Measurements from ENCODE around the gene UMAD1. TPM values are rescaled to one million over a fixed set of nuclear protein-coding genes. Genes with fewer than 3 reads are reported as not detected.

The UMAD1 gene
- total RNA-seq, 1 donor from 2014 or later = 9.3 TPM

DNA sequence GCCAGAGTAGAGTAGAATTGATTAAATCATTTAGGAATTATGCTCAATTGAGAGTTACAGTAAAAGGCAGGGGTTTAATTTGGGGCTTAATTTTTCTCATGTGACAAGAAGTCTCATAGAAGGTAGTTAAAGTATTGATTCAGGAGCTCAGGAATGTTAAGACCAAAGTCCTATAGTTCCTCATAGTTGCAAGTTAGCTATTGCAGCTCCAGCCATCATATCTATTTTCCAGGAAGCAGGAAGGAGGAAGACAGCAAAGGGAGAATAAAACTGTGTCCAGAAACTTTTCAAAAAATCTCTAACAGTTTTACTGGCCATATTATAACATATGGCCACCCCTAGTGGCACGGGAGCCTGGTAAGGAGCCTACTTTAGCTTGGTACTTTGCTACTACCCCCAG is 174.8 kb downstream of the UMAD1 start:
- peaks cover 6% of the 10 kb centered on the region for H3K36me3 Mint-ChIP-seq (ENCODE audit: low read depth, unreplicated experiment)
- no peaks in the 10 kb centered on the region for H3K9me3 Mint-ChIP-seq (ENCODE audit: unreplicated experiment)
- no peaks in the 10 kb centered on the region for H3K27me3 Mint-ChIP-seq (ENCODE audit: low read depth, unreplicated experiment)
- DNase-seq (ENCODE audit: low read depth) = no peak
- H3K4me2 ChIP-seq (ENCODE audit: low read length) = no peak overlapping the region
- no peak overlapping the region for H3K4me3 ChIP-seq (ENCODE audit: insufficient read depth, low read depth, low read length)
- no peak overlapping the region for H3K9ac ChIP-seq (ENCODE audit: low read length)
- no peak overlapping the region for H3K4me3 Mint-ChIP-seq (ENCODE audit: unreplicated experiment)
- H3K36me3 ChIP-seq (ENCODE audit: insufficient read depth, low read length) = no peaks in the 10 kb centered on the region
- H3K9me3 ChIP-seq (ENCODE audit: insufficient read depth, low read depth, low read length) = no peaks in the 10 kb centered on the region
- no peak overlapping the region for H2AFZ ChIP-seq (ENCODE audit: low read depth, low read length)
- FAIRE-seq = no peak
- H3K27me3 ChIP-seq (ENCODE audit: insufficient read depth, low read length) = no peaks in the 10 kb centered on the region
- H3K4me1 Mint-ChIP-seq (ENCODE audit: low read depth, unreplicated experiment) = no peaks in the 10 kb centered on the region
- no peaks in the 10 kb centered on the region for H3K4me1 ChIP-seq (ENCODE audit: insufficient read depth, low read length)
- H3K27ac Mint-ChIP-seq (ENCODE audit: unreplicated experiment) = no peak overlapping the region
- H3K27ac ChIP-seq (ENCODE audit: low read depth, low read length) = no peak overlapping the region
- H4K20me1 ChIP-seq (ENCODE audit: insufficient read depth, low read length) = no peaks in the 10 kb centered on the region
- no peaks in the 10 kb centered on the region for H3K79me2 ChIP-seq (ENCODE audit: insufficient read depth, low read length)
- TF ChIP-seq, protein P1, sequence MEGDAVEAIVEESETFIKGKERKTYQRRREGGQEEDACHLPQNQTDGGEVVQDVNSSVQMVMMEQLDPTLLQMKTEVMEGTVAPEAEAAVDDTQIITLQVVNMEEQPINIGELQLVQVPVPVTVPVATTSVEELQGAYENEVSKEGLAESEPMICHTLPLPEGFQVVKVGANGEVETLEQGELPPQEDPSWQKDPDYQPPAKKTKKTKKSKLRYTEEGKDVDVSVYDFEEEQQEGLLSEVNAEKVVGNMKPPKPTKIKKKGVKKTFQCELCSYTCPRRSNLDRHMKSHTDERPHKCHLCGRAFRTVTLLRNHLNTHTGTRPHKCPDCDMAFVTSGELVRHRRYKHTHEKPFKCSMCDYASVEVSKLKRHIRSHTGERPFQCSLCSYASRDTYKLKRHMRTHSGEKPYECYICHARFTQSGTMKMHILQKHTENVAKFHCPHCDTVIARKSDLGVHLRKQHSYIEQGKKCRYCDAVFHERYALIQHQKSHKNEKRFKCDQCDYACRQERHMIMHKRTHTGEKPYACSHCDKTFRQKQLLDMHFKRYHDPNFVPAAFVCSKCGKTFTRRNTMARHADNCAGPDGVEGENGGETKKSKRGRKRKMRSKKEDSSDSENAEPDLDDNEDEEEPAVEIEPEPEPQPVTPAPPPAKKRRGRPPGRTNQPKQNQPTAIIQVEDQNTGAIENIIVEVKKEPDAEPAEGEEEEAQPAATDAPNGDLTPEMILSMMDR (IDR thresholded peaks at IDR 0.05; ENCODE audit: insufficient read depth, low read depth, low read length) = no peak
- no peak for TF ChIP-seq EZH2 (IDR thresholded peaks at IDR 0.05; ENCODE audit: insufficient read depth, low read length)

DNA sequence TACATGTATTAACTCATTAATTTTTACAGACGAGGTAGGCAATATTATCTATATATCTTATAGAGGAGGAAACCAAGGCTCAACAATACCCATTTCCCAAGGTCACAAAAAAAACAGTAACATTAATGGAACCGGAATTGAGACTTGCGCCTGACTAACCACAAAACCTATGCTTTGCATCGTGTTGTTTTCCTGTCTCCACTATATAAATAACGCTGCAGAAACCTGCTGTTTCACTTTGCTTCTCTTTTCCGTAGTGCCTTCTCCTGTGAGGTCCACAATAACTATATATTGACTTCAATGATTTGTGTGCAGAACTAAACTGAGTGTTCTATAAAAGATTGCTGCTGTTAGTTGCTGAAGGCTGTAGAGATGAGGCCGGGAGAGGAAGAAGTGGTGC is 175.5 kb downstream of the UMAD1 start:
- Mint-ChIP-seq H3K27me3 (ENCODE audit: low read depth, unreplicated experiment) (no peaks in the 10 kb centered on the region), H3K9me3 (ENCODE audit: unreplicated experiment) (no peaks in the 10 kb centered on the region), H3K4me3 (ENCODE audit: unreplicated experiment) (no peak overlapping the region), H3K4me1 (ENCODE audit: low read depth, unreplicated experiment) (no peaks in the 10 kb centered on the region), H3K27ac (ENCODE audit: unreplicated experiment) (no peak overlapping the region), H3K36me3 (ENCODE audit: low read depth, unreplicated experiment) (peaks cover 6% of the 10 kb centered on the region)
- H3K36me3 ChIP-seq (ENCODE audit: insufficient read depth, low read length) = no peaks in the 10 kb centered on the region
- FAIRE-seq = no peak
- no peak overlapping the region for H3K9ac ChIP-seq (ENCODE audit: low read length)
- no peaks in the 10 kb centered on the region for H3K9me3 ChIP-seq (ENCODE audit: insufficient read depth, low read depth, low read length)
- TF ChIP-seq EZH2 (IDR thresholded peaks at IDR 0.05; ENCODE audit: insufficient read depth, low read length) = no peak
- TF ChIP-seq, protein P1 (IDR thresholded peaks at IDR 0.05; ENCODE audit: insufficient read depth, low read depth, low read length) = no peak
- H2AFZ ChIP-seq (ENCODE audit: low read depth, low read length) = no peak overlapping the region
- no peaks in the 10 kb centered on the region for H3K27me3 ChIP-seq (ENCODE audit: insufficient read depth, low read length)
- H3K4me1 ChIP-seq (ENCODE audit: insufficient read depth, low read length) = no peaks in the 10 kb centered on the region
- H4K20me1 ChIP-seq (ENCODE audit: insufficient read depth, low read length) = no peaks in the 10 kb centered on the region
- H3K4me3 ChIP-seq (ENCODE audit: insufficient read depth, low read depth, low read length) = no peak overlapping the region
- H3K79me2 ChIP-seq (ENCODE audit: insufficient read depth, low read length) = no peaks in the 10 kb centered on the region
- DNase-seq (ENCODE audit: low read depth) = no peak
- no peak overlapping the region for H3K4me2 ChIP-seq (ENCODE audit: low read length)
- no peak overlapping the region for H3K27ac ChIP-seq (ENCODE audit: low read depth, low read length)

DNA sequence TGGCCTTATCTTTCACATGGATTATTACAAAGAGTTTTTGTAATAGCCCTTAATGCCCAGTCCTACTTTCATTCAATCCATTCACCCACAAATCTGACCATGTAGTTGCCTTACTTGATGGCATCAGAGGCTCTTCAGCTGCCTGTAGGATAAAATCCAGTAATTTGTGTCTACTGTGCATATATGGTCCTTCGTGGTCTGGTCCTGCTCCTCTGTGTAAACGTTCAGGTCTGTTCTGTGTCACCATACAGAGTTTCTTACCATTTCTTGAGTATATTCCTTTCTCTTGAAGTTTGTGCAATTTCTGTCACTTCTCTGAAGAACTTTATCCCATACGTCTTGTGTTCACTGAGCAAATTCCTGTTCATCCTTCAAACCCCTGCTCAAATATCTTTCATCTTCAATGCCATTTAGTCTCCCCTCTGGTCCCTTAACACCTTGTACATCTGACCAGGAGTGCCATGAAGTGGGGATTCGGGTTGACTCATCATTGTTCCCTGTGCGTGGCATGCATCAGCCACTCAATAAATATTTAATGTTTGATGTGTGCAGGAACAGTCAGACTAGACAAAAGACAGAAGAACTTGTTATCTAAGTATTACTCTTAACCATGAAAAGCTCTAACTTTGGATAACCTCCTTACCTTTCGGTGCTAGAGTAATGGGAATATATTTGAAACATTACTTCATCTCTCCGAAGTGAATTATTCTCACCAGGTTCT is 176.4 kb downstream of the UMAD1 start:
- FAIRE-seq (no peak), DNase-seq (ENCODE audit: low read depth) (no peak)
- Mint-ChIP-seq H3K27me3 (ENCODE audit: low read depth, unreplicated experiment) (no peaks in the 10 kb centered on the region), H3K4me3 (ENCODE audit: unreplicated experiment) (no peak overlapping the region), H3K36me3 (ENCODE audit: low read depth, unreplicated experiment) (peaks cover 3% of the 10 kb centered on the region), H3K4me1 (ENCODE audit: low read depth, unreplicated experiment) (no peaks in the 10 kb centered on the region), H3K27ac (ENCODE audit: unreplicated experiment) (no peak overlapping the region), H3K9me3 (ENCODE audit: unreplicated experiment) (no peaks in the 10 kb centered on the region)
- Histone ChIP-seq H3K36me3 (ENCODE audit: insufficient read depth, low read length) (no peaks in the 10 kb centered on the region), H3K79me2 (ENCODE audit: insufficient read depth, low read length) (no peaks in the 10 kb centered on the region), H3K4me2 (ENCODE audit: low read length) (no peak overlapping the region), H3K9ac (ENCODE audit: low read length) (no peak overlapping the region), H3K27ac (ENCODE audit: low read depth, low read length) (no peak overlapping the region), H3K27me3 (ENCODE audit: insufficient read depth, low read length) (no peaks in the 10 kb centered on the region), H4K20me1 (ENCODE audit: insufficient read depth, low read length) (no peaks in the 10 kb centered on the region), H3K9me3 (ENCODE audit: insufficient read depth, low read depth, low read length) (no peaks in the 10 kb centered on the region), H2AFZ (ENCODE audit: low read depth, low read length) (no peak overlapping the region), H3K4me3 (ENCODE audit: insufficient read depth, low read depth, low read length) (no peak overlapping the region), H3K4me1 (ENCODE audit: insufficient read depth, low read length) (no peaks in the 10 kb centered on the region)
- TF ChIP-seq, protein P1 (IDR thresholded peaks at IDR 0.05; ENCODE audit: insufficient read depth, low read depth, low read length) = no peak
- TF ChIP-seq EZH2 (IDR thresholded peaks at IDR 0.05; ENCODE audit: insufficient read depth, low read length) = no peak
